ENCODE results near the gene LSM12. TPM values are rescaled to one million over a fixed set of nuclear protein-coding genes. Genes with fewer than 3 reads are reported as not detected.

The LSM12 gene
- total RNA-seq, 4 donors from 2014 or later, result 15.0 to 31.7 (median 19.0) TPM

DNA sequence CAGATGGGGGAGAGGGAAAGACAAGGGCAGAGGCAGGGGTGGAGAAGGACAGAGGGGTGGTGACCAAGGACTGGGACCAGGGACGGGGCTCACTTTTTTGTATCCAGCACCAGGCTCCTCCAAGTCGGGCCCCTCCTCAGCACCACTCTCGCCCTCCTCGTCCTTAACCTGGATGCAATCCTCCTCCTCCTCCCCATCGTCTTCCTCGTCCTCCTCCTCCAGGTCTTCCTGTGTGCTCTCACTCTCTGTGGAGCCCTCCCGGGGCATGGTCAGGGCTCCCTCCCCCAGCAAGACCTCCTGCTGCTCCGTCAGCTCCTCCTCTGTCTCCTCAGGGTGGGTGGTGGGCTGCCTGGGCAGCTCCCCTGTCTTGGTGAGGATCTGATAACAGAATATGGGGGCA, 20.8 kb upstream of the LSM12 start:
- 49 to 57% methylated on average over 7 of the region's 8 CpGs for WGBS, 2 donors
- no peak for TF ChIP-seq POLR2A (IDR thresholded peaks at IDR 0.05)
- TF ChIP-seq, protein P1, sequence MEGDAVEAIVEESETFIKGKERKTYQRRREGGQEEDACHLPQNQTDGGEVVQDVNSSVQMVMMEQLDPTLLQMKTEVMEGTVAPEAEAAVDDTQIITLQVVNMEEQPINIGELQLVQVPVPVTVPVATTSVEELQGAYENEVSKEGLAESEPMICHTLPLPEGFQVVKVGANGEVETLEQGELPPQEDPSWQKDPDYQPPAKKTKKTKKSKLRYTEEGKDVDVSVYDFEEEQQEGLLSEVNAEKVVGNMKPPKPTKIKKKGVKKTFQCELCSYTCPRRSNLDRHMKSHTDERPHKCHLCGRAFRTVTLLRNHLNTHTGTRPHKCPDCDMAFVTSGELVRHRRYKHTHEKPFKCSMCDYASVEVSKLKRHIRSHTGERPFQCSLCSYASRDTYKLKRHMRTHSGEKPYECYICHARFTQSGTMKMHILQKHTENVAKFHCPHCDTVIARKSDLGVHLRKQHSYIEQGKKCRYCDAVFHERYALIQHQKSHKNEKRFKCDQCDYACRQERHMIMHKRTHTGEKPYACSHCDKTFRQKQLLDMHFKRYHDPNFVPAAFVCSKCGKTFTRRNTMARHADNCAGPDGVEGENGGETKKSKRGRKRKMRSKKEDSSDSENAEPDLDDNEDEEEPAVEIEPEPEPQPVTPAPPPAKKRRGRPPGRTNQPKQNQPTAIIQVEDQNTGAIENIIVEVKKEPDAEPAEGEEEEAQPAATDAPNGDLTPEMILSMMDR (IDR thresholded peaks at IDR 0.05), result no peak
- DNase-seq (ENCODE audit: low spot score in 2 of 2), result no peak
- no peak overlapping the region for H3K4me3 ChIP-seq (ENCODE audit: low read depth, poor library complexity, severe bottlenecking)
- intact Hi-C loops (cut with DNase I; ENCODE audit: low total_unique reads), result no loop called here

DNA sequence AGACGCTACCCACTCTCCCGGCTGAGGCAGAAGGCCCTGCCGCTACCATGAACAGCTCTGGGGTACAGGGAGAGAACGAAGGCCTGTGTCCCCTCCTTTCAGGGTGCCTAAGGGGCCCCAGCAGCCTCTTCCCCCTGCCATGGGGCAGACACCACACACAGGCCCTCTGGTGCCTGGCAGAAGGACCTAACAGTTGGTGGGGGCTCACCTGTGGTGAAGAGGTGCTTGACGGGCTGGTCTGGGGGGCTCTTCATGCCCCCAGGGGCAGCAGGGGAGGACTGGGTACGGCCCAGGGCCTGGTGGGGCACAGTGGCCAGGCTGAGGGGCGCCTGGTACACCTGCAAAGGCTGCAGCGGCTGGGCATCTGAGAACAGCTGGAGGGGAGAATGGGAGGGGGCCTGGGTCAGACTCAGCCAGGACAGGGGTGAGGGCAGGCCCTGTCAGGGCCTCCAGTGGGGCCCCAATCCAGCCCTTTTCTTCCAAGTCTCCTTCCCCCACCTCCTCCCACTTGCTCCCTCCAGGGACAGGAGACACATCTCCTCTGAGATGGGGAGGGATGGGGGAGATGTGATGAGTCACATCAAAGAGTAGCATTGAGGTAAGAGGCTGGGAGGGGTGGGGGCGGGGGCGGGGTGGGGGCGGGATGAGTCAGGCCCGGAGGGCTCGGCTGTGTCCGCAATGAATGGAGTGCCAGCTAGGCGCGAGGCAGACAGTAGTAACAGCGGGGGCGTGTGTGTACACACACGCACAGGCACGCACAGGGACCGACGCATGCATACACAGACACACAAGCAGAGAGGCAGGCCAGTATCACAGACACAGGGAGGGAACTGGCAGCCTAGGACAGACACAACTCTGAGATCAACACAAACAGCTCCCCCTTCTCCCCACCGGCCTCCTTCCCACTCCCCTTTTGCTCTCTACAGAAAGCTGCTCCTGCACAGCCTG, 20.2 kb upstream of the LSM12 start:
- intact Hi-C loops (cut with DNase I; ENCODE audit: low total_unique reads), result no loop called here
- TF ChIP-seq POLR2A (IDR thresholded peaks at IDR 0.05), result no peak
- TF ChIP-seq, protein P1 (IDR thresholded peaks at IDR 0.05), result no peak
- WGBS, 2 donors, result 38 to 42% methylated on average over 23 of the region's 23 CpGs
- no peak for DNase-seq (ENCODE audit: low spot score in 2 of 2)
- H3K4me3 ChIP-seq (ENCODE audit: low read depth, poor library complexity, severe bottlenecking), result no peak overlapping the region

DNA sequence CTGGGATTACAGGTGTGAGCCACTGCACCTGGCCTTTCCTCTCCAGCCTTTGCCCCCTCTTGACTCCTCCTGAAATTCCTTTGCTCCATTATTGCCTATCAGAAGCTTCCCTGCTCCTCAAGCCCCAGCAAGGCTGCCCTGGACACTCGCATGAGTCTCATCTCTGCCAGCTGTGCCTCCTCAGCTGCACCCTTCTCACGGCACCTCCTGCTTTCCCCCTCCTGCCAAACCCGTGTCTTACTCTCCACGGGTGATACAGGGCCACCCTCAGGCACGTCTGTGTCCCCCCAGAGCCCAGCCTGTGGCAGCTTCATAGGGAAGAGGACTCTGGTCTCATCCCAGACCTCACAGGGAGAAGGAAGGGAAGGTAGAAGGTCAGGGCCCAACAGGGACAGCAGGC, 19.4 kb upstream of the LSM12 start:
- TF ChIP-seq, protein P1 (IDR thresholded peaks at IDR 0.05), result no peak
- no peak for TF ChIP-seq POLR2A (IDR thresholded peaks at IDR 0.05)
- DNase-seq (ENCODE audit: low spot score in 2 of 2), result no peak
- WGBS, 2 donors, result 70 to 73% methylated on average over 5 of the region's 5 CpGs
- intact Hi-C loops (cut with DNase I; ENCODE audit: low total_unique reads), result no loop called here
- H3K4me3 ChIP-seq (ENCODE audit: low read depth, poor library complexity, severe bottlenecking), result no peak overlapping the region

DNA sequence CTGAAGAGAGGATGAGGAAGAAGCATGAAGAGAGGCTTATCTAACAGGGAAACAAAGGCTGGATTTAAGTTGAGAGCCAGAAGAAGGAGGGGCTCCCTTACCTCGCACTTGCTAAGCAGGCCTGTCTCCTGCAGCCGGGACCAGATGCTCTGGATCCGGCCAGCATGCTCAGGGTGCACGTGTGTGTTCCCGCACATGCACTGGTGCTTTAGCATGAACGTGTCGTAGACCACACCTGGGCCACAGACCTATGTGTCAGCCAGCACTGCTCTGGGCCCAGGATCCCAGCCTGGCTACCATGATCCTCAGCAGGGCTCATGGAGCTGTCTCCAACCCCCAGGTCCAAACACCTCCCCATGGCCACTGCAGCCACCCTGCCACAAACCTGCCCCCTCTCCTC, 18.4 kb upstream of the LSM12 start:
- no peak for DNase-seq (ENCODE audit: low spot score in 2 of 2)
- TF ChIP-seq, protein P1 (IDR thresholded peaks at IDR 0.05), result no peak
- TF ChIP-seq POLR2A (IDR thresholded peaks at IDR 0.05), result no peak
- WGBS, 2 donors, result 80 to 89% methylated on average over 7 of the region's 7 CpGs
- intact Hi-C loops (cut with DNase I; ENCODE audit: low total_unique reads), result no loop called here
- no peak overlapping the region for H3K4me3 ChIP-seq (ENCODE audit: low read depth, poor library complexity, severe bottlenecking)

DNA sequence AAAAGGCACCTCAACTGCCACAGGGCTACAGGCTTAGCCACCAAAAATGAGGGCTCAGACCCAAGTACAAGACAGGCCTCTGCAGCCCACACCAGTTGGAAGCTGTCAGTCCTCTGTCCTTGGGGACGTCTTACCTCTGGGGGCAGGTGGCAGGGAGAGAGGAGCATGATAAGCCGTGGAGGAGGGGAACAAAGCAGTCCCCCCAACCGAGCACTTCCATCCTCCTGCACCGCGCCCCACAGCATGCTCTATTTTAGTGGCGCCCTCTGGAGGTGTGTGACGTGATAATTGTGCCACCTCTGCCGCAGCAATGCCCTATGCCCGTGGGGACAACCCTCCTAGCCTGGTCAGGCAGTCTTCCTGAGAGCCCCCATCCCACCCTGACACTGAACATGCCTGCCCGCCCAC, 17.7 kb upstream of the LSM12 start:
- DNase-seq (ENCODE audit: low spot score in 2 of 2), result no peak
- intact Hi-C loops (cut with DNase I; ENCODE audit: low total_unique reads), result no loop called here
- WGBS, 2 donors, result 76 to 78% methylated on average over 10 of the region's 10 CpGs
- H3K4me3 ChIP-seq (ENCODE audit: low read depth, poor library complexity, severe bottlenecking), result no peak overlapping the region
- TF ChIP-seq, protein P1 (IDR thresholded peaks at IDR 0.05), result no peak
- no peak for TF ChIP-seq POLR2A (IDR thresholded peaks at IDR 0.05)

Data from lower leg skin (tissue), 4 donors.